Measurements from ENCODE around the gene MEIKIN. TPM values are rescaled to one million over a fixed set of nuclear protein-coding genes. Genes with fewer than 3 reads are reported as not detected.

Gene MEIKIN
- total and polyA plus RNA-seq, 2 of the 8 experiments (the other 6 are each of a cell fraction or from before 2014, with no cell fraction given) = not detected

DNA sequence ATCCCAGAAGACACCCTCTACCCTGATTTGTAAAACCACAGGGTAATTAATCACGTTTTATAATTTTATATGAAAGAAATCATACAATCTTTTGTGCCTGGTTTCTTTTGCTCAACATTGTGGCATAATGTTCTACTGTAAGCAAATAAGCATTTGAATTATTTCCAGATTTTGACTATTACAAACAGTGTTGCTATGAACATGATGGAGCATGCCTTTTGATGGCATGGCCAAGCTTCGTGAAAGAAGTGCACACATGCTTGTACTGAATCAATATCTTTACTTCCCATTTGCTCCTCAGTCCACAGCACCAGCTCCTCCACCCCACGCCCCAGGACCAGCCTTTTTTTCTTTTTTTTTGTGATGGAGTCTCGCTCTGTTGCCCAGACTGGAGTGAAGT is 36.1 kb upstream of the MEIKIN start:
- no peak overlapping the region for H3K4me2 ChIP-seq (ENCODE audit: insufficient read depth in 1 of 2, low read depth in 2 of 2, low read length in 2 of 2)
- no peak overlapping the region for H3K14ac ChIP-seq (ENCODE audit: insufficient read length)
- no peak overlapping the region for H2BK20ac ChIP-seq (ENCODE audit: low read length)
- H4K91ac ChIP-seq (replicated peaks; ENCODE audit: insufficient read length, low read length) = no peak overlapping the region
- no peak overlapping the region for H3K27ac ChIP-seq (ENCODE audit: low read depth, low read length)
- H4K8ac ChIP-seq (ENCODE audit: extremely low read depth, insufficient read depth, low read length) = no peak overlapping the region
- H3K4me3 ChIP-seq (ENCODE audit: extremely low read depth in 1 of 4, insufficient read depth in 2 of 4, low read depth in 3 of 4, low read length in 4 of 4) = no peak overlapping the region
- H2BK12ac ChIP-seq (ENCODE audit: low read depth, low read length) = no peak overlapping the region
- no peak overlapping the region for H3K56ac ChIP-seq (replicated peaks; ENCODE audit: insufficient read length, low read depth, low read length)
- WGBS, 2 experiments (ENCODE audit: extremely low coverage in 1 of 2, insufficient coverage in 1 of 2, insufficient read length in 1 of 2, insufficient replicate concordance in 2 of 2, low coverage in 1 of 2, low lambda C conversion rate in 2 of 2, missing lambda C conversion rate in 1 of 2) = 94% methylated on average over 4 of the region's 4 CpGs; no CpG with 5 or more reads in 1 of the 2 experiments
- H2BK15ac ChIP-seq (ENCODE audit: low read length) = no peak overlapping the region
- no peaks in the 10 kb centered on the region for H3K27me3 ChIP-seq (replicated peaks in 1 of 4; ENCODE audit: control insufficient read depth in 3 of 4, extremely low read depth in 1 of 4, insufficient read depth in 3 of 4, low read length in 3 of 4)
- no peaks in the 10 kb centered on the region for H3K79me2 ChIP-seq (ENCODE audit: control insufficient read depth in 1 of 2, insufficient read depth in 2 of 2, low read length in 2 of 2)
- no peak for FAIRE-seq
- no peaks in the 10 kb centered on the region for H3K4me1 ChIP-seq (replicated peaks in 1 of 4; ENCODE audit: control insufficient read depth in 3 of 4, insufficient read depth in 4 of 4, low read length in 3 of 4)
- no peak overlapping the region for H2AK5ac ChIP-seq (ENCODE audit: low read depth, low read length)
- no peak overlapping the region for H3K18ac ChIP-seq (ENCODE audit: extremely low read depth, low read length)
- no peaks in the 10 kb centered on the region for H3K9me3 ChIP-seq (ENCODE audit: insufficient read depth in 2 of 2, low read depth in 1 of 2, low read length in 1 of 2)
- H3K9ac ChIP-seq (replicated peaks in 1 of 4; ENCODE audit: extremely low read depth in 1 of 4, low read depth in 3 of 4, low read length in 3 of 4) = no peak overlapping the region
- H3K23ac ChIP-seq (ENCODE audit: insufficient read length) = no peak overlapping the region
- no peaks in the 10 kb centered on the region for H3K36me3 ChIP-seq (ENCODE audit: control insufficient read depth in 2 of 4, insufficient read depth in 4 of 4, low read length in 3 of 4)
- POLR2A ChIA-PET (ENCODE audit: partially characterized antibody) = no interaction called here
- H2BK5ac ChIP-seq (ENCODE audit: low read depth, low read length) = no peak overlapping the region
- no peaks in the 10 kb centered on the region for H3K79me1 ChIP-seq (ENCODE audit: low read depth, low read length)
- H3K4ac ChIP-seq (replicated peaks; ENCODE audit: insufficient read length, low read depth, low read length) = no peak overlapping the region
- CTCF ChIA-PET (ENCODE audit: partially characterized antibody) = interaction anchor here (0.6 to 1.2 kb wide), 3 partner anchors 11 to 235 kb away, joined by 3 read pairs; no protein-coding TSS in a partner anchor
- no peaks in the 10 kb centered on the region for H4K20me1 ChIP-seq (replicated peaks in 1 of 2; ENCODE audit: control insufficient read depth in 1 of 2, insufficient read depth in 2 of 2, low read length in 2 of 2)
- no peaks in the 10 kb centered on the region for H3K23me2 ChIP-seq (ENCODE audit: low read depth, low read length)
- no peak overlapping the region for H4K5ac ChIP-seq (ENCODE audit: insufficient read length, low read depth, low read length)
- H2BK120ac ChIP-seq (replicated peaks; ENCODE audit: low read depth, low read length) = no peak overlapping the region
- no peak for DNase-seq (ENCODE audit: low read depth in 1 of 2, low spot score in 2 of 2)
- no peak overlapping the region for H2AFZ ChIP-seq (ENCODE audit: low read length)
- no peak for TF ChIP-seq NRF1 (IDR thresholded peaks at IDR 0.05; ENCODE audit: low read depth, low read length)
- TF ChIP-seq SRF (IDR thresholded peaks at IDR 0.05; ENCODE audit: low read depth, low read length) = no peak
- TF ChIP-seq YY1 (IDR thresholded peaks at IDR 0.05; ENCODE audit: low read depth, low read length) = no peak
- no peak for TF ChIP-seq CHD2 (IDR thresholded peaks at IDR 0.05; ENCODE audit: low read length)
- TF ChIP-seq KDM4A (IDR thresholded peaks at IDR 0.05; ENCODE audit: low read depth, low read length, severe bottlenecking) = no peak
- TF ChIP-seq ATF3 (IDR thresholded peaks at IDR 0.05; ENCODE audit: insufficient read depth, low read depth, low read length) = no peak
- TF ChIP-seq KDM1A (IDR thresholded peaks at IDR 0.05; ENCODE audit: borderline replicate concordance, low read length) = no peak
- TF ChIP-seq GABPA (IDR thresholded peaks at IDR 0.05; ENCODE audit: borderline replicate concordance, insufficient read depth, low read length) = no peak
- TF ChIP-seq BRCA1 (IDR thresholded peaks at IDR 0.05; ENCODE audit: low read depth, low read length) = no peak
